Subcutaneous abdominal adipose tissue (tissue), 5 donors: ENCODE data around the gene IL1RAP.

Source experiments
- H3K27ac ChIP-seq: one replicate; pipeline ENCODE4 v1.7.0; 2013; ENCODE audit warnings: low read depth, mild to moderate bottlenecking, inconsistent platforms, low read length, moderate library complexity
- H3K27me3 ChIP-seq, 5 donors: one replicate each; pipeline ENCODE4 v1.7.0; 2013; ENCODE audit warnings: low read length in 5 of 5, inconsistent platforms in 1 of 5; ENCODE audit not compliant: control insufficient read depth in 5 of 5, insufficient read depth in 4 of 5
- H3K36me3 ChIP-seq, 5 donors: one replicate each; pipeline ENCODE4 v1.7.0; 2013; ENCODE audit warnings: low read length in 5 of 5; ENCODE audit not compliant: control insufficient read depth in 5 of 5, insufficient read depth in 5 of 5
- H3K4me1 ChIP-seq, 5 donors: one replicate each; pipeline ENCODE4 v1.7.0; 2013; ENCODE audit warnings: low read length in 5 of 5, mild to moderate bottlenecking in 3 of 5, moderate library complexity in 1 of 5; ENCODE audit not compliant: control insufficient read depth in 5 of 5, insufficient read depth in 5 of 5
- H3K4me3 ChIP-seq, 5 donors: one replicate each; pipeline ENCODE4 v1.7.0; 2013; ENCODE audit warnings: low read length in 5 of 5, low read depth in 1 of 5
- H3K9ac ChIP-seq, 5 donors: one replicate each; pipeline ENCODE4 v1.7.0; 2013; ENCODE audit warnings: low read length in 5 of 5, mild to moderate bottlenecking in 4 of 5, moderate library complexity in 3 of 5
- H3K9me3 ChIP-seq, 5 donors: one replicate each; pipeline ENCODE4 v1.7.0; 2013; ENCODE audit warnings: low read length in 5 of 5; ENCODE audit not compliant: control insufficient read depth in 5 of 5
- donor health status: healthy.
- donor health status: healthy.
- donor health status: healthy.
- donor health status: healthy.
- donor health status: healthy.

Gene IL1RAP

DNA sequence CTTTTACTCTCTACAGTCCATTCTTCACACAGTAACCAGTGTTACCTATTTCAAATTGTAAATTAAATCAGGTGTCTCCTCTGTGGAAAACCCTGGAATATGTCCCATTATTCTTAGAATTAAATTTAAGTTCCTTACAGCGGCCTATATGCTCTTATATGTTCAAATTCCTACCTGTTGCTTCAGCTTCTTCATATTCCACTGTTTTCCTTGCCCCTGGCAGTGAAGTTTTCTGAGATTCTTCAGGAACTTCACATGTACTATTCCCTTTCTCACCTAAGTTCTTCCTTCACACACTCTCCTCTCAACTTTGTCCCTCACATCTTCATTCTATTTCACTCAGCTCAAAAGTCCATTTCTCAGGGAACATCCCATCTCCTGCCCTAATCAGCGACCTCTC lies 68.8 kb downstream of the IL1RAP start:
- no peaks in the 10 kb centered on the region for H3K27me3 ChIP-seq
- H3K27ac ChIP-seq, result no peak overlapping the region
- H3K9me3 ChIP-seq, result no peaks in the 10 kb centered on the region
- H3K36me3 ChIP-seq, result no peaks in the 10 kb centered on the region
- H3K9ac ChIP-seq, result no peak overlapping the region
- peaks cover 0 to 15% (median 10%) of the 10 kb centered on the region in 5 donors for H3K4me1 ChIP-seq
- H3K4me3 ChIP-seq, result no peak overlapping the region

DNA sequence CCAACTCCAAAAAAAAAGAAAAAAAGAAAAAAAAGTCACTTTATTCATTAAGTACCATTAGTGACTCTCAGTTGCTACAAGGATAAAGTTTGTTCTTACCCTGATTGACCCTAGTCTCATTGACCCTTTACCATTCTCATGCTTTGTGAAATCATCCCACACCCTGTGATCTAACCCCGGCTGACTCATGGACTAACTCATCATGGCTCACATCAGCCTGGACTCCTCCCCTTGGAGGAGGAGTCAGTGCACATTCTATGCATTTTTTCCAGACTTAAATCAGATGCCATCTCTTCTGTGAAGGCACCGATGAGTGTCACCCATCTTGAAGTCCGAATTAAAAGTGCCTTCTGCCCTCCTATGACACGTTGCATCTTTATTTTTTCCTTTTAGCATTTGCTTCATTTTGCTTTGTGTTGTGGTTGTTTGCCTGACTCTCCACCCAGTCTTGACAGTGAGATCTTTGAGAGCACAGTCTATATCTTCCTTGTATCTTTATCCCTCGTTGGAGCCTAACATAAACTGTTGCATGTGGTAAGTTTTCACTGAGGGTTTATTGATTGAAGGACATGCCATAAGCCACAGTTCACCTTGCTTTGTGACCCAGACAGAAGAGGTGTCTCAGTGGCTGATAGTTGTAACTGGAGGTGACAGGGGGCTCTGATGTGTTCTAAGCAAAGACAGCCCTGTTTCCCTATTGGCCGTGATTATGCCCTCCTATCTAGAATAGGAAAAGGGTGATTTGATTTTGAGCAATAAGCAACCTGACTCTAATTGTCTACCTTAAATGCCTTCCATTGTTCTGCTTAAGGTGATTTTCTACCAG lies 72.1 kb downstream of the IL1RAP start:
- no peak overlapping the region for H3K27ac ChIP-seq
- peaks cover 0 to 15% (median 10%) of the 10 kb centered on the region in 5 donors for H3K4me1 ChIP-seq
- H3K27me3 ChIP-seq, result no peaks in the 10 kb centered on the region
- H3K36me3 ChIP-seq, result no peaks in the 10 kb centered on the region
- no peaks in the 10 kb centered on the region for H3K9me3 ChIP-seq
- no peak overlapping the region for H3K4me3 ChIP-seq
- no peak overlapping the region for H3K9ac ChIP-seq

DNA sequence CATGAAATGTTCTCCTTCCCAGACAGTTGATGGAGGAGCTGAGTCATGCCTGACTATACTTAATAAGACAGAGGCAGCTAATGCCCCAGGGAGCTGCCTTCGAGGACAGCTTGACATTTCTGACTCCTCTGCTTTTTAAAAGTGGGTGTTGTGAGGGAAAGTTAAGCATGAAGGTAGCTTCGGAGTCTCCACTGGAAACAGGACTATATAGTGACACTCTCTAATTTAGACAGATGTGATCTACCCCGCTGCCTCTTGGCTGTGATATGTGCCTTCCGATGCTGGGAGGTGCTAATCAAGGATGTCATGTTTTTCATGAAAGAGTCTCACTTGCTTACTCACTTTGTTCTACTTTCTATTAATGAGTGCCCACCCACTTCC lies 72.7 kb downstream of the IL1RAP start:
- Histone ChIP-seq H3K27me3 (no peaks in the 10 kb centered on the region), H3K9ac (no peak overlapping the region), H3K36me3 (no peaks in the 10 kb centered on the region), H3K4me3 (no peak overlapping the region), H3K27ac (no peak overlapping the region), H3K4me1 (peaks cover 0 to 15% (median 10%) of the 10 kb centered on the region in 5 donors), H3K9me3 (no peaks in the 10 kb centered on the region)

DNA sequence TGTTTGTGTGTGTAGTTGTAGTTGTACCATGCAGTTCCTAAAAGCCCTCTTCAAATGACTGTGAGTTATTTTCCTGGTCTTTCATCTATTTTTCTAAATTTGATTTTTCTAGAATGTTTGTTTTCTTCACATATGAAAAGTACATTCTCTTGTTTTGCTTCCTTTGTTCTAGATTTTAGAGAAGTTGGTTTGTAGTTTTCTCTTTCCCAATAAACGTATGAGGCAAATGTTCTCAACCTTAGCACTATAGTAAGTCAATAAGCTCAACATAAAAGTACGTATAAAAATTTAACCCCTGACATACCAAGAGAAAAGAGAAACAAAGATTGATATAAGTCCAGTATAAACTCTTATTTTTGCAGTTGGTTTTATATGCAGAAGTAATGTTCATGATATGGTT lies 74.7 kb downstream of the IL1RAP start:
- no peaks in the 10 kb centered on the region for H3K9me3 ChIP-seq
- no peak overlapping the region for H3K27ac ChIP-seq
- no peak overlapping the region for H3K9ac ChIP-seq
- H3K36me3 ChIP-seq, result no peaks in the 10 kb centered on the region
- H3K4me1 ChIP-seq, result peaks cover 0 to 15% (median 10%) of the 10 kb centered on the region in 5 donors
- H3K4me3 ChIP-seq, result no peak overlapping the region
- H3K27me3 ChIP-seq, result no peaks in the 10 kb centered on the region

DNA sequence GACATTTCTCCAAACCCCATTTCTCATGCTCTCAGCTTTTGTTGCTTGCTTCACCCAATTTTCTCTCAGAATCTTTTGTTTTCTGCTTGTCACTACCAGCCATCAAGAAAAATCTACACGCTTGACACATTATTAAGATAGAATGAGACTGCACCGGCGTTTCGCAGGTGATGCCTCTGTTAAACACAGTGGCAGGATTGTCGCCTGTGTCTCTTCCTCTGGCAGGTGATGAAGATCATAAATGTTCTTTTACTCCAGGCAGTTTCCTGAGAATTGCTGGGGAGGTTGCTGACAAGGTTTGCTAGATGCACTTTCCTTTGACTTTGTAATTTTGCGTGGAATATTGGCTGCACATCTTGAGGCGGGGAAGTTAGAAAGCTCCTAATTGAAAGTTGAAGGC lies 75.4 kb downstream of the IL1RAP start:
- no peak overlapping the region for H3K4me3 ChIP-seq
- no peaks in the 10 kb centered on the region for H3K36me3 ChIP-seq
- H3K27ac ChIP-seq, result no peak overlapping the region
- no peak overlapping the region for H3K9ac ChIP-seq
- no peaks in the 10 kb centered on the region for H3K9me3 ChIP-seq
- H3K4me1 ChIP-seq, result peaks cover 0 to 15% (median 10%) of the 10 kb centered on the region in 5 donors
- no peaks in the 10 kb centered on the region for H3K27me3 ChIP-seq

DNA sequence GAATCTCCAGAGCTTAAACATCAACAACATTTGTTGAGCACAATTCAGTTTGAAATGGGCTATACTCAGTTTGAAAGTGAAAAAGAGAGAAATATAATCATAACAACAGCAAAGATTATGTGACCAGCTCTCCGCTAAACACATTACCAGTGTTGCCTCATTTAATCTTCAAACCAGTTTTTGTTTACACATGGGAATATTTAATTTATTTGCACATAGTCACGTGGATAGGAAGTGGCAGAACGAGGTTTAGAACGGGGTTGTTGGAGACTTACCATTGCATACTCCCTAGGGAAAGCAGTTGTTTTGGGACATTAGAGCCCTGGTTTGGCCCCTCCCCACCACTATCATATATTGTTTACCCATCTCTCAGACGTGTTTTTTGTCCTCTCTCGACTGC lies 77.2 kb downstream of the IL1RAP start:
- Histone ChIP-seq H3K36me3 (peaks cover 0 to 3% (median 0%) of the 10 kb centered on the region in 5 donors), H3K9me3 (no peaks in the 10 kb centered on the region), H3K4me1 (peaks cover 0 to 8% (median 7%) of the 10 kb centered on the region in 5 donors), H3K27me3 (no peaks in the 10 kb centered on the region), H3K9ac (no peak overlapping the region), H3K27ac (no peak overlapping the region), H3K4me3 (no peak overlapping the region)

DNA sequence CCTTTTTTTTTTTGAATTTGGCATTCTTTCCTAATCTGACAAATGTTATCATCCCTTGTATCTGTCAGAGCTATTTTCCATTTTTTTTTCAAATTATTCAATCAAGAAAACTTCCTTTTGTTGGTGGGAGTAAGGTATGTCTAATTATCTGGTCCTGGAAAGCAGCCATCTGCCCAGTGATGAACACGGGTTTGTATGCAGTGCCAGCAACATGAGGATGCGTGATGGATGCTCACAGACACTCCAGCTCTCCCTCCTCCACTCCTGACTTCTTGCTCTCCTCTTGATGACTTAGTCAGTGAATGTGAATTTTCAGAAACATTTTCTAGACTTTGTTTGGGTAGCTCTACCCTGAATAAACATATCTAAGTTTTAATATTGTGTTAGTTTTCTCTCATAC lies 79.2 kb downstream of the IL1RAP start:
- Histone ChIP-seq H3K27me3 (no peaks in the 10 kb centered on the region), H3K4me1 (no peaks in the 10 kb centered on the region), H3K27ac (no peak overlapping the region), H3K9ac (no peak overlapping the region), H3K9me3 (no peaks in the 10 kb centered on the region), H3K36me3 (peaks cover 0 to 3% (median 0%) of the 10 kb centered on the region in 5 donors), H3K4me3 (no peak overlapping the region)

DNA sequence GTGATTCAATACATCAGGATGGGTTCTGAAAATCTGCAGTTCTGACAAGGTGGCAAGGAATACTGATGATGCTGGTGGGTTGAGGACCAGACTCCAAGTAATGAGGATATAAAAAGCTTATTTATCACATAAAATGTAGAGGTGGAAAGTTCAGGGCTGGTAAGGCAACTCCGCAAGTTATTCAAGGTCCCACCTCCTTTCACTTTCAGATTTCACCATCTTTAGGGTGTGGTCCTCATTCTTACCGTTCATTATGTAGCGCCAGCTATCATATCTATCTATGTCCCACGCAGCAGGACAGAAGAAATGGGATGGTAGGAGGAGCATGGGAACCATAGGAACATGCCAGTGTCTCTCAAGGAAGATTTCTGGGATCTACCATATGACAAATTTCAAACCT lies 80.3 kb downstream of the IL1RAP start:
- no peak overlapping the region for H3K9ac ChIP-seq
- H3K4me3 ChIP-seq, result no peak overlapping the region
- H3K9me3 ChIP-seq, result no peaks in the 10 kb centered on the region
- no peaks in the 10 kb centered on the region for H3K27me3 ChIP-seq
- peaks cover 0 to 3% (median 0%) of the 10 kb centered on the region in 5 donors for H3K36me3 ChIP-seq
- H3K4me1 ChIP-seq, result no peaks in the 10 kb centered on the region
- H3K27ac ChIP-seq, result no peak overlapping the region

DNA sequence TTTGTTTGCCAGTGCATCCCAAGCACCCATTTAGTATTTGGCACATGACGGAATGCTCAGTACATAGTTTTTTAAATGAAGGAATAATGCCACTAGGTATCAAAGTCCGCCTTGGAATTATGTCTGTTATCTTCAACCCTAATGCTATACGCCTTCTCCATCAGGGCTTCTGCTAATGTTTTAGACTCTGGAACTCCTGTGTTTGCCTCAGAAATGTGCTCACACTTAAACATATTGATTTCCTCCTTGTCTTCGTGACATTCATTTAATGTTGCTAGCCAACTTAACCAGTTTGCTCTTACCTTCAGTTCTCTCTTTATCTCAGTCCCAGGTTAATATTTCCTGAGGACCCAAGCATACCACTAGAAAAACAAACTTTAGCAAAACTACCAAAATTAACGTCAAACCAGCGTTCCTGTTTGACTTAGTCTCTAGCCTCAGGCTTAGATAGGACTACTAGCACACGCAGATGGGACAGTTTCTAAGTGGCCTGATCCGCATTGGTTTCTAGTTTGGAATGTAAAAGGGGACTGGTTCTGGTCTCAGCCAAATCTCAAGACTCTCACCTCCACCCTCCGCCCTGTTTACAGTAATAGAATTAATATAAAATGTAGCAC lies 81.4 kb downstream of the IL1RAP start:
- no peak overlapping the region for H3K4me3 ChIP-seq
- H3K36me3 ChIP-seq, result peaks cover 0 to 3% (median 0%) of the 10 kb centered on the region in 5 donors
- H3K4me1 ChIP-seq, result no peaks in the 10 kb centered on the region
- no peak overlapping the region for H3K27ac ChIP-seq
- no peaks in the 10 kb centered on the region for H3K27me3 ChIP-seq
- H3K9ac ChIP-seq, result no peak overlapping the region
- H3K9me3 ChIP-seq, result no peaks in the 10 kb centered on the region

DNA sequence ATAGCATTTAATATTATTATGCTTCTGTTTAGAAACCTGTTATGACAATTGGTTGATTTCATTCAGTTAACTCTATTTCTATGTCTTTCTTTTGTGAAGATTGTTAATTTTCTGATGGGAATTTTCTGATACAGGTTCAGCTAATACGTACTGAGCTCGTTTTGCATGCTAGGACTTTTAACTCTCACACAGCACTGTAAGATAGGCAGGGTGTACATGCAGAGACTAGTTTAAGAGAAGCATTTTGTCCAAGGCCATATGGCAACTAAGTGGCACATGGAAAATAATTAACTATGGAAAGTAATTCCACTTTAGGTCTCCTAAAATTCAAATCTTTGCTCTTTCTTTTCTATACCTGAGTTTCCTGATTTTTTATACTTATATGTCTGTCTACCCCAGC lies 81.9 kb downstream of the IL1RAP start:
- no peaks in the 10 kb centered on the region for H3K4me1 ChIP-seq
- H3K27ac ChIP-seq, result no peak overlapping the region
- no peak overlapping the region for H3K4me3 ChIP-seq
- peaks cover 0 to 3% (median 0%) of the 10 kb centered on the region in 5 donors for H3K36me3 ChIP-seq
- H3K9me3 ChIP-seq, result no peaks in the 10 kb centered on the region
- no peaks in the 10 kb centered on the region for H3K27me3 ChIP-seq
- H3K9ac ChIP-seq, result no peak overlapping the region
